Measurements from ENCODE around the gene TOX2.

Gene TOX2

GRCh38 chr20:43914311-43915210 lies at the start of gene TOX2:
TSS of gene TOX2 (plus strand) at chr20:43914852. CDS start at chr20:43914892, 40 bp downstream.
- no peak for DNase-seq (ENCODE audit: low read depth)

GRCh38 chr20:43868091-43868490 lies 46.6 kb upstream of the TOX2 start:
- no peak for DNase-seq (ENCODE audit: low read depth)

- DNase-seq (ENCODE audit: low read depth): no peak
Observed at GRCh38 chr20:43870484-43870883, 44.2 kb upstream of the TOX2 start.

- no peak for DNase-seq (ENCODE audit: low read depth)
Observed at GRCh38 chr20:43878776-43879175, 35.9 kb upstream of the TOX2 start.

- no peak for DNase-seq (ENCODE audit: low read depth)
Observed at GRCh38 chr20:43893930-43894329, 20.7 kb upstream of the TOX2 start.

- no peak for DNase-seq (ENCODE audit: low read depth)
Observed at GRCh38 chr20:43894491-43894890, 20.2 kb upstream of the TOX2 start.

GRCh38 chr20:43895235-43895634 lies 19.4 kb upstream of the TOX2 start:
- no peak for DNase-seq (ENCODE audit: low read depth)

- no peak for DNase-seq (ENCODE audit: low read depth)
Observed at GRCh38 chr20:43899274-43900120, 15.2 kb upstream of the TOX2 start.

- no peak for DNase-seq (ENCODE audit: low read depth)
Observed at GRCh38 chr20:43900121-43900466, 14.6 kb upstream of the TOX2 start.

GRCh38 chr20:43900496-43900895 lies 14.2 kb upstream of the TOX2 start:
- no peak for DNase-seq (ENCODE audit: low read depth)

- DNase-seq (ENCODE audit: low read depth): no peak
Observed at GRCh38 chr20:43901296-43901695, 13.4 kb upstream of the TOX2 start.

GRCh38 chr20:43903953-43904826 lies 10.5 kb upstream of the TOX2 start:
- no peak for DNase-seq (ENCODE audit: low read depth)

GRCh38 chr20:43904827-43905177 lies 9.8 kb upstream of the TOX2 start:
- no peak for DNase-seq (ENCODE audit: low read depth)

- DNase-seq (ENCODE audit: low read depth): no peak
Observed at GRCh38 chr20:43906505-43907034, 8.1 kb upstream of the TOX2 start.

- DNase-seq (ENCODE audit: low read depth): no peak
Observed at GRCh38 chr20:43909211-43909610, 5.4 kb upstream of the TOX2 start.

GRCh38 chr20:43909720-43910119 lies 4.9 kb upstream of the TOX2 start:
- no peak for DNase-seq (ENCODE audit: low read depth)

GRCh38 chr20:43910564-43910963 lies 4.1 kb upstream of the TOX2 start:
- no peak for DNase-seq (ENCODE audit: low read depth)

GRCh38 chr20:43911066-43911465 lies 3.6 kb upstream of the TOX2 start:
- DNase-seq (ENCODE audit: low read depth): no peak

GRCh38 chr20:43913291-43914025 lies 1.2 kb upstream of the TOX2 start:
- DNase-seq (ENCODE audit: low read depth): no peak

GRCh38 chr20:43915211-43916072 lies 790 bp downstream of the TOX2 start:
- DNase-seq (ENCODE audit: low read depth): no peak

Data from activated T-cell treated with anti-CD3 and anti-CD28 coated beads for 48 hours (primary cell).